B cell (primary cell): ENCODE data around the gene TRIM9. TPM values are rescaled to one million over a fixed set of nuclear protein-coding genes. Genes with fewer than 3 reads are reported as not detected.

Experiments
- ATAC-seq: fragments of 200-7000 bp; cut with Tn5 transposase; one replicate; pipeline ENCODE4 v1.10.0; 2021; ENCODE audit warnings: low read depth, mild to moderate bottlenecking, moderate number of reproducible peaks, moderate library complexity
- CTCF ChIA-PET: fragments of 350-600 bp; sonication (Branson Sonifier 250); formaldehyde crosslinking; loops from one replicate; lab custom pipeline; 2021; ENCODE audit warnings: antibody characterized with exemption, inconsistent platforms; lab: Charles Lee
- POLR2A ChIA-PET: fragments of 350-600 bp; sonication (Branson Sonifier 250); formaldehyde crosslinking; loops from one replicate; lab custom pipeline; 2021; ENCODE audit warnings: antibody characterized with exemption; lab: Charles Lee
- DNase-seq: peaks from one replicate; pipeline ENCODE4 v3.0.0; 2013
- H2AFZ ChIP-seq: 2 replicates; pipeline ENCODE4 v1.6.1; 2012; ENCODE audit warnings: mild to moderate bottlenecking, low read depth, low read length; ENCODE audit not compliant: insufficient read depth, poor library complexity, severe bottlenecking
- H3K27ac ChIP-seq, 2 donors: 1 replicate in 1 of 2; 2 replicates in 1 of 2; pipeline ENCODE4 v1.5.1; 2012 to 2013; ENCODE audit warnings: low read length in 2 of 2, mild to moderate bottlenecking in 2 of 2, moderate library complexity in 1 of 2
- H3K27me3 ChIP-seq, 4 experiments: fragments of 200-600 bp in 1 of 4; sonication (generic) in 1 of 4; replicated peaks in 1 of 4; 1 replicate in 2 of 4; 2 replicates in 2 of 4; pipeline versions ENCODE4 v1.6.1 to v1.7.0; 2013 to 2016; ENCODE audit warnings: low read length in 3 of 4, mild to moderate bottlenecking in 2 of 4, mixed read lengths in 1 of 4, moderate library complexity in 1 of 4; ENCODE audit not compliant: insufficient read depth in 4 of 4, control insufficient read depth in 3 of 4; ENCODE audit errors: control extremely low read depth in 1 of 4
- H3K36me3 ChIP-seq, 2 experiments: replicated peaks in 1 of 2; 1 replicate in 1 of 2; 2 replicates in 1 of 2; pipeline versions ENCODE4 v1.6.1 to v1.7.1; 2013; ENCODE audit warnings: low read length in 1 of 2; ENCODE audit not compliant: insufficient read depth in 2 of 2, control insufficient read depth in 1 of 2; ENCODE audit errors: control extremely low read depth in 1 of 2, extremely low read depth in 1 of 2
- H3K4me1 ChIP-seq, 2 donors: fragments of 200-600 bp in 1 of 2; sonication (generic) in 1 of 2; 1 replicate in 1 of 2; 2 replicates in 1 of 2; pipeline versions ENCODE4 v1.5.1 to v1.6.1; 2013 to 2017; ENCODE audit warnings: low read length in 2 of 2; ENCODE audit not compliant: control insufficient read depth in 2 of 2, insufficient read depth in 2 of 2
- H3K4me2 ChIP-seq: replicated peaks from 2 replicates; pipeline ENCODE3; 2012; ENCODE audit warnings: mild to moderate bottlenecking, low read depth, low read length; ENCODE audit not compliant: poor library complexity, severe bottlenecking
- H3K4me3 ChIP-seq, 5 experiments: fragments of 200-600 bp in 1 of 5; sonication (generic) in 1 of 5; 1 replicate in 3 of 5; 2 replicates in 2 of 5; pipeline versions ENCODE4 v1.5.1 to v1.7.0; 2011 to 2016; ENCODE audit warnings: low read length in 4 of 5, mild to moderate bottlenecking in 4 of 5, low read depth in 2 of 5, control low read depth in 1 of 5, moderate library complexity in 1 of 5; ENCODE audit not compliant: insufficient read depth in 1 of 5; ENCODE audit errors: control extremely low read depth in 1 of 5, extremely low read depth in 1 of 5
- H3K79me2 ChIP-seq: fragments of 200-600 bp; sonication (generic); one replicate; pipeline ENCODE4 v1.6.0; 2016; ENCODE audit warnings: low read length; ENCODE audit not compliant: control insufficient read depth, insufficient read depth
- H3K9ac ChIP-seq: fragments of 200-600 bp; sonication (generic); 2 replicates; pipeline ENCODE4 v1.6.1; 2017; ENCODE audit warnings: mild to moderate bottlenecking, low read length, moderate library complexity
- H3K9me3 ChIP-seq, 3 donors: one replicate each; pipeline versions ENCODE4 v1.6.1 to v1.7.1; 2013; ENCODE audit warnings: low read length in 2 of 3; ENCODE audit not compliant: control insufficient read depth in 2 of 3, insufficient read depth in 1 of 3; ENCODE audit errors: control extremely low read depth in 1 of 3
- H4K20me1 ChIP-seq: 2 replicates; pipeline ENCODE4 v1.6.0; 2012; ENCODE audit warnings: mild to moderate bottlenecking, low read length; ENCODE audit not compliant: insufficient read depth, control insufficient read depth, poor library complexity, severe bottlenecking
- H3K27ac Mint-ChIP-seq: one replicate; pipeline ENCODE4 v1.8.0; 2021; ENCODE audit warnings: mixed read lengths
- H3K27me3 Mint-ChIP-seq: one replicate; pipeline ENCODE4 v1.8.0; 2021; ENCODE audit warnings: mixed read lengths
- H3K4me1 Mint-ChIP-seq: one replicate; pipeline ENCODE4 v1.8.0; 2021; ENCODE audit warnings: mixed read lengths
- H3K4me3 Mint-ChIP-seq: one replicate; pipeline ENCODE4 v1.8.0; 2021; ENCODE audit warnings: mixed read lengths
- H3K9me3 Mint-ChIP-seq: one replicate; pipeline ENCODE4 v1.8.0; 2022; ENCODE audit warnings: mixed read lengths; ENCODE audit not compliant: insufficient read depth
- EZH2 ChIP-seq: IDR thresholded peaks from 2 replicates; pipeline ENCODE4 v1.6.1; 2012; ENCODE audit warnings: borderline replicate concordance, low read depth, mild to moderate bottlenecking, moderate library complexity, low read length; ENCODE audit not compliant: insufficient read depth, poor library complexity, severe bottlenecking
- WGBS: methylation state at CpG from one replicate; pipeline ENCODE4 v1.1.5; 2013; ENCODE audit warnings: missing lambda C conversion rate; ENCODE audit not compliant: insufficient coverage; 5-methylcytosine and 5-hydroxymethylcytosine counted together
- intact Hi-C: fragments of 100-400 bp; cut with micrococcal nuclease; formaldehyde crosslinking; loops from one replicate; pipeline ENCODE4 v1.10.0; 2022
- polyA plus RNA-seq: library from polyadenylated mRNA; depleted of rRNA; stranded (reverse); fragments of >200 nt; gene quantifications from 2 replicates; pipeline ENCODE4 v1.2.3, GENCODE V29; 2012
- total RNA-seq, 2 donors: library from RNA; stranded (reverse); fragments of 120-200 nt in 1 of 2; gene quantifications; 1 replicate in 1 of 2; 2 replicates in 1 of 2; pipeline versions ENCODE4 v1.2.3 to v1.2.4, GENCODE V29; 2013 to 2022
- TF ChIP-seq, protein P1 (sequence below): fragments of 200-600 bp; IDR thresholded peaks from one replicate; pipeline ENCODE4 v1.8.0; 2022; ENCODE audit warnings: antibody characterized with exemption, mild to moderate bottlenecking

Gene TRIM9
- total and polyA plus RNA-seq, 2 donors (not counting 1 experiment from before 2014, with no cell fraction given): 0.24 to 0.32 TPM

DNA sequence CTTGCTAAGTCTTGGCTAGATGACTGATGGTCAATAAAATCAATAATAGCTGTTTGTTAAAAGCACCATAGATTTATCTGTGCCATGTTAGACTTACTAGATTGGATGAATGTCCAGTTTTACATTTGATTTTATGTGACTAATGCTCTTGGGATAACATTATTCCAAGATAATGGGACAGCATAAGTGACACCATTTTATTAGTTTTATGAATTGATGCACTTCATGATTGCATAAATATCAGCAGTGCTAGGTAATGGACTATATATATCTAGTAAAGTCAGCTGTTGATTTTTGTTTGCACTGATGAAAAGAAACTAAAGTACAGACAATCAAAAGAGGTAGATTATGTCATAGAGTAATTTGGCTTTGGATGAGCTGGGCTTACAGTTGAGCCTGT, 10.4 kb downstream of the TRIM9 start:
- no peak overlapping the region for H3K27ac ChIP-seq
- no peaks in the 10 kb centered on the region for H3K4me1 ChIP-seq
- H3K9me3 Mint-ChIP-seq: no peaks in the 10 kb centered on the region
- H3K27me3 ChIP-seq: peaks cover 0 to 4% (median 2%) of the 10 kb centered on the region in 4 experiments
- H3K36me3 ChIP-seq: no peaks in the 10 kb centered on the region
- H3K4me3 Mint-ChIP-seq: no peak overlapping the region
- H2AFZ ChIP-seq: no peak overlapping the region
- ChIA-PET CTCF (no interaction called here), POLR2A (no interaction called here)
- peaks cover 5% of the 10 kb centered on the region for H3K4me1 Mint-ChIP-seq
- H3K4me2 ChIP-seq: no peak overlapping the region
- H3K4me3 ChIP-seq: no peak overlapping the region
- ATAC-seq (no peak), DNase-seq (no peak)
- no peak overlapping the region for H3K9ac ChIP-seq
- no peak overlapping the region for H3K27ac Mint-ChIP-seq
- intact Hi-C loops: no loop called here
- no peak for TF ChIP-seq EZH2
- TF ChIP-seq, protein P1, sequence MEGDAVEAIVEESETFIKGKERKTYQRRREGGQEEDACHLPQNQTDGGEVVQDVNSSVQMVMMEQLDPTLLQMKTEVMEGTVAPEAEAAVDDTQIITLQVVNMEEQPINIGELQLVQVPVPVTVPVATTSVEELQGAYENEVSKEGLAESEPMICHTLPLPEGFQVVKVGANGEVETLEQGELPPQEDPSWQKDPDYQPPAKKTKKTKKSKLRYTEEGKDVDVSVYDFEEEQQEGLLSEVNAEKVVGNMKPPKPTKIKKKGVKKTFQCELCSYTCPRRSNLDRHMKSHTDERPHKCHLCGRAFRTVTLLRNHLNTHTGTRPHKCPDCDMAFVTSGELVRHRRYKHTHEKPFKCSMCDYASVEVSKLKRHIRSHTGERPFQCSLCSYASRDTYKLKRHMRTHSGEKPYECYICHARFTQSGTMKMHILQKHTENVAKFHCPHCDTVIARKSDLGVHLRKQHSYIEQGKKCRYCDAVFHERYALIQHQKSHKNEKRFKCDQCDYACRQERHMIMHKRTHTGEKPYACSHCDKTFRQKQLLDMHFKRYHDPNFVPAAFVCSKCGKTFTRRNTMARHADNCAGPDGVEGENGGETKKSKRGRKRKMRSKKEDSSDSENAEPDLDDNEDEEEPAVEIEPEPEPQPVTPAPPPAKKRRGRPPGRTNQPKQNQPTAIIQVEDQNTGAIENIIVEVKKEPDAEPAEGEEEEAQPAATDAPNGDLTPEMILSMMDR: no peak
- H3K9me3 ChIP-seq: no peaks in the 10 kb centered on the region
- H3K79me2 ChIP-seq: no peaks in the 10 kb centered on the region
- H4K20me1 ChIP-seq: no peaks in the 10 kb centered on the region
- H3K27me3 Mint-ChIP-seq: peaks cover 4% of the 10 kb centered on the region

DNA sequence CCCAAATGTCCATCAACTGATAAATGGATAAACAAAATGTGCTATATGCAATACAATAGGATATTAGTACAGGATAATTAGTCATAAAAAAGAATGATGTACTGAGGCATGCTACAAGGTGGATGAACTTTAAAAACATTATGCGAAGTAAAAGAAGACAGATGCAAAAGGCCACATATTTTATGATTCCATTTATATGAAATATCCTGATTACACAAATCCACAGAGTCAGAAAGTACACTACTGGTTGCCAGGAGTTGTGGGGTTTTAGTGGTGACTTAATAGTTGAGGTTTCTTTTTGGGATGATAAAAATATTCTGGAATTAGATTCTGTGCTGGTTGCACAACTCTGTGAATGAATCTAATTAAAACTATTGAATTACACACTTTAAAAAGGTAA, 12.6 kb downstream of the TRIM9 start:
- no peak overlapping the region for H3K4me2 ChIP-seq
- WGBS: no CpG with 5 or more reads among the region's 1 CpG
- CTCF ChIA-PET: no interaction called here

More for the DNA sequence above, 12.6 kb downstream of the TRIM9 start:
- no peaks in the 10 kb centered on the region for H3K36me3 ChIP-seq
- Mint-ChIP-seq H3K27ac (no peak overlapping the region), H3K9me3 (no peaks in the 10 kb centered on the region), H3K4me1 (peaks cover 5% of the 10 kb centered on the region), H3K27me3 (peaks cover 13% of the 10 kb centered on the region), H3K4me3 (no peak overlapping the region)
- H4K20me1 ChIP-seq: no peaks in the 10 kb centered on the region
- no peaks in the 10 kb centered on the region for H3K79me2 ChIP-seq
- H3K27ac ChIP-seq: no peak overlapping the region
- no peak overlapping the region for H3K4me3 ChIP-seq
- POLR2A ChIA-PET: no interaction called here
- no peak overlapping the region for H2AFZ ChIP-seq
- no peaks in the 10 kb centered on the region for H3K4me1 ChIP-seq
- intact Hi-C loops: no loop called here
- ATAC-seq: no peak
- no peaks in the 10 kb centered on the region for H3K9me3 ChIP-seq
- no peak overlapping the region for H3K9ac ChIP-seq
- TF ChIP-seq, protein P1: no peak
- no peak for TF ChIP-seq EZH2
- H3K27me3 ChIP-seq: peaks cover 0 to 4% (median 2%) of the 10 kb centered on the region in 4 experiments
- no peak for DNase-seq
